ENCODE data around the gene TMEM255B.

TMEM255B gene

DNA sequence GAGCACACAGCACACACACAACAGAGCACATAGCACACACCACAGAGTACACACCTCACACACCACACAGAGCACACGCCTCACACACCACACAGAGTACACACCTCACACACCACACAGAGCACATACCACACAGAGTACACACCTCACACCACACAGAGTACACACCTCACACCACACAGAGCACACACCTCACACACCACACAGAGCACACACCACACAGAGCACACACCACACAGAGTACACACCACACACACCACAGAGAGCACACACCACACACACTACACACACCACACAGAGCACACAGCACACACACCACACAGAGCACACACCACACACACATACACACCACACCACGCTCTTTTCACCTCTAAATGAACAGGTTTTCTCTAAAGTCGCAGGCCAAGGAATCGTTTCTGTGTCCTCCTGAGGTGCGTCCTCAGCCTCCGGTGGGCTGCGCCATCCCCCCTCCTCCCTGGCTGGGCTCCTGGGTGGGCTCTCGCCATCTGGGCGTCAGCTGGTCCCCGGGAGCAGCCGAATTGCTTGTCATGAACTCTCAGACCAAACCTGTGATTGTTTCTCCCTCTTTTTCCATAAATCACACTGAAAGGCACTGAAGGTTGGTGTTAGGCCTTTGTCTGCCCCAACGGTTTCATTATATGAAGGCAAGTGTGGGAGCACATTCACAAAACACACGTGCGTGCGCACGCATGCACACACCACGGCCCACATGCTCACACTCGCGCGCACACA, 37.4 kb downstream of the TMEM255B start:
- Histone ChIP-seq H2BK15ac (ENCODE audit: low read depth, poor library complexity, severe bottlenecking) (no peak overlapping the region), H3K4me1 (ENCODE audit: control insufficient read depth, insufficient read depth, low read depth, low read length) (peaks cover 2% of the 10 kb centered on the region), H3K18ac (ENCODE audit: low read depth in 1 of 2, low read length in 2 of 2) (no peak overlapping the region), H3K4ac (ENCODE audit: low read depth in 1 of 2, low read length in 2 of 2) (no peak overlapping the region), H2AFZ (ENCODE audit: low read depth, low read length) (no peak overlapping the region), H3K36me3 (ENCODE audit: control insufficient read depth in 1 of 2, insufficient read depth in 2 of 2, low read depth in 1 of 2, low read length in 2 of 2) (peaks cover 0 to 5% of the 10 kb centered on the region in 2 experiments), H2BK12ac (ENCODE audit: low read length in 2 of 2) (no peak overlapping the region), H3K9me3 (ENCODE audit: control insufficient read depth, low read length) (no peaks in the 10 kb centered on the region), H2BK120ac (ENCODE audit: low read depth, low read length) (no peak overlapping the region), H3K14ac (ENCODE audit: low read length in 2 of 2) (peak overlapping the region in 1 of 2 experiments; percentile 19), H2AK5ac (ENCODE audit: low read length, severe bottlenecking) (no peak overlapping the region), H3K27ac (ENCODE audit: low read length, poor library complexity, severe bottlenecking) (no peak overlapping the region), H4K8ac (ENCODE audit: low read length) (no peak overlapping the region), H3K79me1 (replicated peaks; ENCODE audit: low read length, poor library complexity, severe bottlenecking) (no peaks in the 10 kb centered on the region), H3K23ac (ENCODE audit: low read length in 2 of 2) (no peak overlapping the region), H2BK5ac (ENCODE audit: low read depth, low read length, poor library complexity, severe bottlenecking) (no peak overlapping the region), H3K4me3 (ENCODE audit: insufficient read depth in 1 of 2, low read depth in 1 of 2, low read length in 2 of 2) (peak overlapping the region in 1 of 2 experiments; percentile 12), H3K4me2 (ENCODE audit: low read length, poor library complexity, severe bottlenecking) (no peak overlapping the region), H4K91ac (ENCODE audit: low read length) (no peak overlapping the region), H3K9ac (ENCODE audit: low read length) (no peak overlapping the region), H3K27me3 (ENCODE audit: control insufficient read depth in 1 of 2, insufficient read depth in 1 of 2, low read length in 2 of 2) (peaks cover 10 to 32% of the 10 kb centered on the region in 2 experiments)
- no peak for DNase-seq
- 84% methylated on average over 20 of the region's 20 CpGs for WGBS

DNA sequence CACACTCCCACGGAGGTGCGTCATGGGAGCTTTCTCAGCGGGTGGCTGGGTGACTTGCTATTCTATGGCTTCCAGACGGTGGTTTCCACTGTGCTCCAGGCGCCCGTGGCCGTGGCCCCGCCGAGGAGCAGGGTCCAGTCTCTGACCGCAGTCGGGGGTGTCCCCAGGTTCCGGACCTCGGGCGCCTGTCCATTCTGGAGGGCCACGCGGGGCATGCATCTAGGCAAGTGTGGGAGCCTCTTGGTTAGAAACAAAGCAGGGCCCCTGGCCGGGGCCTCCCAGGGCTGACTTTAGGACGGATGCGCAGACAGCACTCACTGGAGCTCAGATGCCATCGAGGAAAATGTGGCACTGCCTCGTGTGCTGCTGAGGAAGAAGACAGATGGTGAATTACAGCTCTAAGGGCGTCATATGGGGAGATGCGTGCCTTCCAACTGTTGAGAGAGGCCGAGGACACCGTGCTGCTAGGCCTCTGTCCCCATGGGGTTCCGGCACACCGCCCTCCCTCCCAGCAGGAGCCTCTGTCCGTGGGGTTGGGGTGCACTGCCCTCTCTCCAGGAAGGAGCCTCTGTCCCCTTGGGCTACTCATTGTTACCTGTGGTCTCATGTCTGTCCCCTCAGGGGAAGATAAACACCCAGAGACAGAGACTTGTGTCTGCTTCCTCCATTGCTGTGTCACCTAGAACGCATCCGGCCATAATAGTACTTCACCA, 38.1 kb downstream of the TMEM255B start:
- H3K23ac ChIP-seq (ENCODE audit: low read length in 2 of 2): no peak overlapping the region
- 91% methylated on average over 30 of the region's 30 CpGs for WGBS
- no peak overlapping the region for H3K4me3 ChIP-seq (ENCODE audit: insufficient read depth in 1 of 2, low read depth in 1 of 2, low read length in 2 of 2)
- no peak overlapping the region for H4K91ac ChIP-seq (ENCODE audit: low read length)
- no peak overlapping the region for H2BK15ac ChIP-seq (ENCODE audit: low read depth, poor library complexity, severe bottlenecking)
- H2BK5ac ChIP-seq (ENCODE audit: low read depth, low read length, poor library complexity, severe bottlenecking): no peak overlapping the region
- no peak overlapping the region for H2BK12ac ChIP-seq (ENCODE audit: low read length in 2 of 2)
- peaks cover 9% of the 10 kb centered on the region for H3K4me1 ChIP-seq (ENCODE audit: control insufficient read depth, insufficient read depth, low read depth, low read length)
- DNase-seq: no peak
- H2BK120ac ChIP-seq (ENCODE audit: low read depth, low read length): no peak overlapping the region
- no peak overlapping the region for H3K4me2 ChIP-seq (ENCODE audit: low read length, poor library complexity, severe bottlenecking)
- H3K79me1 ChIP-seq (replicated peaks; ENCODE audit: low read length, poor library complexity, severe bottlenecking): no peaks in the 10 kb centered on the region
- H3K14ac ChIP-seq (ENCODE audit: low read length in 2 of 2): no peak overlapping the region
- H4K8ac ChIP-seq (ENCODE audit: low read length): no peak overlapping the region
- H3K27me3 ChIP-seq (ENCODE audit: control insufficient read depth in 1 of 2, insufficient read depth in 1 of 2, low read length in 2 of 2): peaks cover 9 to 24% of the 10 kb centered on the region in 2 experiments
- H3K18ac ChIP-seq (ENCODE audit: low read depth in 1 of 2, low read length in 2 of 2): no peak overlapping the region
- H3K36me3 ChIP-seq (ENCODE audit: control insufficient read depth in 1 of 2, insufficient read depth in 2 of 2, low read depth in 1 of 2, low read length in 2 of 2): peaks cover 0 to 5% of the 10 kb centered on the region in 2 experiments
- no peak overlapping the region for H3K4ac ChIP-seq (ENCODE audit: low read depth in 1 of 2, low read length in 2 of 2)
- H2AK5ac ChIP-seq (ENCODE audit: low read length, severe bottlenecking): no peak overlapping the region
- H2AFZ ChIP-seq (ENCODE audit: low read depth, low read length): no peak overlapping the region
- no peaks in the 10 kb centered on the region for H3K9me3 ChIP-seq (ENCODE audit: control insufficient read depth, low read length)
- H3K9ac ChIP-seq (ENCODE audit: low read length): no peak overlapping the region
- no peak overlapping the region for H3K27ac ChIP-seq (ENCODE audit: low read length, poor library complexity, severe bottlenecking)

DNA sequence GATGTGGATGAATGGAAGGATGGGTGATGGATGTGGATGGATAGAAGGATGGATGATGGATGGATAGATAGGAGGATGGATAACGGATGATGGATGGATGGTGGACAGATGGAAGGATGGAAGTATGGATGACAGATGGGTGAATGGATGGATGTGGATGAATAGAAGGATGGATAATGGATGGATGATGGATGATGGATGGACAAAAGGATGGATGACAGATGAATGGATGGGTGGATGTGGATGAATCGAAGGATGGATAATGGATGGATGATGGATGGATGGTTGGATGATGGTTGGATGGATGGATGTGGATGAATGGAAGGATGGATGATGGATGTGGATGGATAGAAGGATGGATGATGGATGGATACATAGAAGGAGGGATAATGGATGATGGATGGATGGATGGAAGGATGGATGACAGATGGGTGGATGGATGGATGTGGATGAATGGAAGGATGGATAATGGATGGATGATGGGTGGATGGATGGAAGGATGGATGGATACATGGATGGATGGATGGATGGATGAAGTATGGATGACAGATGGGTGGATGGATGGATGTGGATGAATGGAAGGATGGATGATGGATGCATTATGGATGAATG, 39.3 kb downstream of the TMEM255B start:
- no peak overlapping the region for H2BK15ac ChIP-seq (ENCODE audit: low read depth, poor library complexity, severe bottlenecking)
- H4K8ac ChIP-seq (ENCODE audit: low read length): no peak overlapping the region
- WGBS: 83% methylated on average over 2 of the region's 2 CpGs
- no peak overlapping the region for H3K18ac ChIP-seq (ENCODE audit: low read depth in 1 of 2, low read length in 2 of 2)
- H3K4me2 ChIP-seq (ENCODE audit: low read length, poor library complexity, severe bottlenecking): no peak overlapping the region
- H2AK5ac ChIP-seq (ENCODE audit: low read length, severe bottlenecking): no peak overlapping the region
- H3K36me3 ChIP-seq (ENCODE audit: control insufficient read depth in 1 of 2, insufficient read depth in 2 of 2, low read depth in 1 of 2, low read length in 2 of 2): peaks cover 0 to 5% of the 10 kb centered on the region in 2 experiments
- no peak overlapping the region for H2BK5ac ChIP-seq (ENCODE audit: low read depth, low read length, poor library complexity, severe bottlenecking)
- no peak overlapping the region for H3K4ac ChIP-seq (ENCODE audit: low read depth in 1 of 2, low read length in 2 of 2)
- peaks cover 18% of the 10 kb centered on the region for H3K4me1 ChIP-seq (ENCODE audit: control insufficient read depth, insufficient read depth, low read depth, low read length)
- H3K4me3 ChIP-seq (ENCODE audit: insufficient read depth in 1 of 2, low read depth in 1 of 2, low read length in 2 of 2): no peak overlapping the region
- no peak overlapping the region for H3K9ac ChIP-seq (ENCODE audit: low read length)
- no peak for DNase-seq
- H3K27ac ChIP-seq (ENCODE audit: low read length, poor library complexity, severe bottlenecking): no peak overlapping the region
- no peak overlapping the region for H2BK120ac ChIP-seq (ENCODE audit: low read depth, low read length)
- H3K27me3 ChIP-seq (ENCODE audit: control insufficient read depth in 1 of 2, insufficient read depth in 1 of 2, low read length in 2 of 2): peaks cover 9 to 20% of the 10 kb centered on the region in 2 experiments
- H3K79me1 ChIP-seq (replicated peaks; ENCODE audit: low read length, poor library complexity, severe bottlenecking): no peaks in the 10 kb centered on the region
- H4K91ac ChIP-seq (ENCODE audit: low read length): no peak overlapping the region
- no peak overlapping the region for H2BK12ac ChIP-seq (ENCODE audit: low read length in 2 of 2)
- H3K14ac ChIP-seq (ENCODE audit: low read length in 2 of 2): no peak overlapping the region
- H2AFZ ChIP-seq (ENCODE audit: low read depth, low read length): no peak overlapping the region
- no peak overlapping the region for H3K23ac ChIP-seq (ENCODE audit: low read length in 2 of 2)
- no peaks in the 10 kb centered on the region for H3K9me3 ChIP-seq (ENCODE audit: control insufficient read depth, low read length)

DNA sequence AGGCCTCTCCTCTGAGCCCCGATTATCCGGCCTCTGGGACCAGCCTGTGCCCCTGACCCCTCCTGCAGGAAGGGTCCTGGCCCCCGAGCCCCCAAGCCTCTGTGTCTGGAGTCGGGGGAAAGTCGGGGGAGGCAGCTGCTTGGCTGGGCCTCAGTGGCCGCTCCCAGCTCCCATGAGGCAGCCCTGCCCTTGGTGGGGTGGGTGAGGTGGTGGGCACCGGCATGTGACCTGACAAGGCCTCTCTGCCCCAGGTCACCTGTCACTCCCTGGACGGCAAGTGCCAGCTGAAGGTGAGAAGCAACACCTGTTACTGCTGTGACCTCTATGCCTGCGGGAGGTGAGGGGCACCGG, 41.5 kb downstream of the TMEM255B start:
- no peak overlapping the region for H3K18ac ChIP-seq (ENCODE audit: low read depth in 1 of 2, low read length in 2 of 2)
- H3K79me1 ChIP-seq (replicated peaks; ENCODE audit: low read length, poor library complexity, severe bottlenecking): no peaks in the 10 kb centered on the region
- peaks cover 0 to 8% of the 10 kb centered on the region in 2 experiments for H3K27me3 ChIP-seq (ENCODE audit: control insufficient read depth in 1 of 2, insufficient read depth in 1 of 2, low read length in 2 of 2)
- 93% methylated on average over 10 of the region's 10 CpGs for WGBS
- no peak overlapping the region for H2BK5ac ChIP-seq (ENCODE audit: low read depth, low read length, poor library complexity, severe bottlenecking)
- no peak overlapping the region for H2AK5ac ChIP-seq (ENCODE audit: low read length, severe bottlenecking)
- H3K4me3 ChIP-seq (ENCODE audit: insufficient read depth in 1 of 2, low read depth in 1 of 2, low read length in 2 of 2): no peak overlapping the region
- no peak overlapping the region for H3K9ac ChIP-seq (ENCODE audit: low read length)
- H3K4me1 ChIP-seq (ENCODE audit: control insufficient read depth, insufficient read depth, low read depth, low read length): peaks cover 27% of the 10 kb centered on the region
- no peak overlapping the region for H3K14ac ChIP-seq (ENCODE audit: low read length in 2 of 2)
- H2BK15ac ChIP-seq (ENCODE audit: low read depth, poor library complexity, severe bottlenecking): peak overlapping the region; percentile 64
- peak overlapping the region in 1 of 2 experiments; percentile 7 for H2BK12ac ChIP-seq (ENCODE audit: low read length in 2 of 2)
- H2BK120ac ChIP-seq (ENCODE audit: low read depth, low read length): no peak overlapping the region
- H3K4me2 ChIP-seq (ENCODE audit: low read length, poor library complexity, severe bottlenecking): no peak overlapping the region
- no peak overlapping the region for H4K8ac ChIP-seq (ENCODE audit: low read length)
- H3K36me3 ChIP-seq (ENCODE audit: control insufficient read depth in 1 of 2, insufficient read depth in 2 of 2, low read depth in 1 of 2, low read length in 2 of 2): peaks cover 0 to 5% of the 10 kb centered on the region in 2 experiments
- no peak overlapping the region for H3K27ac ChIP-seq (ENCODE audit: low read length, poor library complexity, severe bottlenecking)
- H3K9me3 ChIP-seq (ENCODE audit: control insufficient read depth, low read length): no peaks in the 10 kb centered on the region
- no peak overlapping the region for H3K4ac ChIP-seq (ENCODE audit: low read depth in 1 of 2, low read length in 2 of 2)
- no peak for DNase-seq
- H2AFZ ChIP-seq (ENCODE audit: low read depth, low read length): no peak overlapping the region
- no peak overlapping the region for H4K91ac ChIP-seq (ENCODE audit: low read length)
- no peak overlapping the region for H3K23ac ChIP-seq (ENCODE audit: low read length in 2 of 2)
